Muscle of leg (tissue), 11 donors: ENCODE data around the gene ODC1. TPM values are rescaled to one million over a fixed set of nuclear protein-coding genes. Genes with fewer than 3 reads are reported as not detected.

Experiments used
- DNase-seq: peaks from one replicate; pipeline ENCODE4 v3.0.0; 2013
- H3K27ac ChIP-seq: one replicate; pipeline ENCODE4 v1.5.1; 2013; ENCODE audit warnings: mild to moderate bottlenecking, low read length, control low read depth
- H3K27me3 ChIP-seq: one replicate; pipeline ENCODE4 v1.6.1; 2013; ENCODE audit warnings: low read length; ENCODE audit not compliant: control insufficient read depth, insufficient read depth
- H3K36me3 ChIP-seq: one replicate; pipeline ENCODE4 v1.6.1; 2013; ENCODE audit warnings: low read length; ENCODE audit not compliant: control insufficient read depth, insufficient read depth
- H3K4me1 ChIP-seq: one replicate; pipeline ENCODE4 v1.6.1; 2013; ENCODE audit warnings: low read length; ENCODE audit not compliant: control insufficient read depth, insufficient read depth
- H3K4me3 ChIP-seq: one replicate; pipeline ENCODE4 v1.5.1; 2013; ENCODE audit warnings: low read length, control low read depth
- H3K9me3 ChIP-seq: replicated peaks from 2 replicates; pipeline ENCODE4 v1.6.1; 2013; ENCODE audit warnings: low read depth, low read length; ENCODE audit not compliant: control insufficient read depth
- WGBS: methylation state at CpG from one replicate; pipeline ENCODE4 v1.1.5; 2013; ENCODE audit warnings: missing lambda C conversion rate; ENCODE audit not compliant: insufficient coverage; 5-methylcytosine and 5-hydroxymethylcytosine counted together
- polyA plus RNA-seq, 8 donors: library from polyadenylated mRNA; unstranded; fragments of 120-200 nt; gene quantifications; one replicate each; pipeline versions ENCODE4 v1.2.1 to v1.2.3, GENCODE V29; 2013; ENCODE audit warnings: inconsistent platforms in 1 of 8, low replicate concordance in 1 of 8; ENCODE audit not compliant: insufficient read length in 8 of 8, insufficient read depth in 1 of 8
- total RNA-seq: library from RNA; stranded (reverse); fragments of 120-200 nt; gene quantifications from one replicate; pipeline ENCODE4 v1.2.4, GENCODE V29; 2013

The ODC1 gene
- total and polyA plus RNA-seq, 9 donors: 99.5 to 135 (median 116) TPM

DNA sequence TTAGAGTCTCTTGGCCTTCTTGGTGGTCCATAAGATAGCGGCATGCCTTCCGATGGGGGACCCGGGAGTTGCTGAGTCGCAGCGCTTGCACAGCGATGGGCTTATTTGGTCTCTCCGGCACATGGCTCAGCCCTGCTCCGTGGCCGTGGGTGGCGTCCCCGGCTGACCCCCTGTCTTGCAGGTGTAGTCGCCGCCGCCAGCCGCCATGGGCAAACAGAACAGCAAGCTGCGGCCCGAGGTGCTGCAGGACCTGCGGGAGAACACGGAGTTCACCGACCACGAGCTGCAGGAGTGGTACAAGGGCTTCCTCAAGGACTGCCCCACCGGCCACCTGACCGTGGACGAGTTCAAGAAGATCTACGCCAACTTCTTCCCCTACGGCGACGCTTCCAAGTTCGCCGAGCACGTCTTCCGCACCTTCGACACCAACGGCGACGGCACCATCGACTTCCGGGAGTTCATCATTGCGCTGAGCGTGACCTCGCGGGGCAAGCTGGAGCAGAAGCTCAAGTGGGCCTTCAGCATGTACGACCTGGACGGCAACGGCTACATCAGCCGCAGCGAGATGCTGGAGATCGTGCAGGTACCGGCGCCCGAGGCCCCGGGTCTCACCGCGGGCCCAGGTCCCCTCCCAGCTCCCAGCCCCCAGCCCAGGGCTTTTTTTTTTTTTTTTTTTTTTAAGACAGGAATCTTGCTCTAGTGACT lies 28.4 kb downstream of the ODC1 start:
- H3K27me3 ChIP-seq: no peaks in the 10 kb centered on the region
- H3K4me1 ChIP-seq: peaks cover 16% of the 10 kb centered on the region
- no peak overlapping the region for H3K27ac ChIP-seq
- WGBS: 94% methylated on average over 47 of the region's 54 CpGs
- H3K9me3 ChIP-seq: no peaks in the 10 kb centered on the region
- H3K4me3 ChIP-seq: no peak overlapping the region
- no peak for DNase-seq
- H3K36me3 ChIP-seq: peaks cover 22% of the 10 kb centered on the region

DNA sequence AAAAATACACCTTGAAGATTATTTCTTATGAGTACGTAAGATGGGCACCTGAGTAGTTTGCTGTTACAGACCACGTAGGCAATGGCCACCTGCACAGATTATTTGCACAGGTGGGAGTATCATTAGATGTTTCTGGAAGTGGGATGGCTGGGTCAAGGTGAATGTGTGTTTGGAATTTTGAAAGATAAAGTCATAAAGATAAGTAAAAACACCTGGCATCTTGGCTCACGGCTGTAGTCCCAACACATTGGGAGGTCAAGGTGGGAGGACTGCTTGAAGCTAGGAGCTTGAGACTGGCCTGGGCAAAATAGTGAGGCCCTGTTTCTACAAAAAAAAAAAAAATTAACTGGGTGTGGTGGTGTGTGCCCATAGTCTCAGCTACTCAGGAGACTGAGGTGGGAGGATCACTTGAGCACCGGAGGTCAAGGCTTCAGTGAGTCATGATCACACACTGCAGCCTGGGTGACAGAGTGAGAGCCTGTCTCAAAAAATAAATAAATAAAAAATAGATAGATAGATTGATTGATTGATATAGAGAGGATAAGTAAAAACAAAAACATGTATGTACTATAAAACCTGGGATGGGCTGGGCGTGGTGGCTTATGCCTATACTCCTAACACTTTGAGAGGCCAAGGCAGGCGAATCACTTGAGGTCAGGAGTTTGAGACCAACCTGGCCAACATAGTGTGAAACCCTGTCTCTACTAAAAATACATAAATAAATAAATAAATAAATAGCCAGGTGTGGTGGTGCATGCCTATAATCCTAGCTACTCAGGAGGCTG lies 30.4 kb downstream of the ODC1 start:
- 71% methylated on average over 3 of the region's 6 CpGs for WGBS
- H3K4me1 ChIP-seq: peaks cover 35% of the 10 kb centered on the region
- peaks cover 12% of the 10 kb centered on the region for H3K36me3 ChIP-seq
- no peak overlapping the region for H3K4me3 ChIP-seq
- no peaks in the 10 kb centered on the region for H3K9me3 ChIP-seq
- DNase-seq: no peak
- H3K27ac ChIP-seq: no peak overlapping the region
- H3K27me3 ChIP-seq: no peaks in the 10 kb centered on the region

DNA sequence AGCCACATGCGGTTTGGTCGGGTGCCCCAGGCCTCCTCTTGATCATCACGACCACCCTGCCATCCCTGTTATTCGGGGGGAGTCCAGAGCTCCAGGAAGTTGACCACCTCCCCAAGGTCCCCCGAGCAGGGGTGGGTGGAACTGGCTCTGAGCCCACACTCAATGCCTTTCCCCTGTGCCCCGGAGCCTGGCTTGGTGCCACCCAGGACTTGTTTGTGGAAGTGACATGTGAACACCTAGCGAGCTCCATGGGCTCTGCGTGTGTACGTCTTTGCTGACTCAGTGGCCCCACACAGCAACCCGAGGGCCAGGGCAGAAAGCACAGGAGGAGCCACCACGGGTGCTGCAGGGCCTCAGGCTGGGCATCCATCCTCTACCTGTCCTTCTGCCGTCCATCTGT lies 32.5 kb downstream of the ODC1 start:
- Histone ChIP-seq H3K36me3 (peaks cover 4% of the 10 kb centered on the region), H3K27ac (peak overlapping the region; percentile 92), H3K27me3 (no peaks in the 10 kb centered on the region), H3K4me3 (no peak overlapping the region), H3K9me3 (peaks cover 4% of the 10 kb centered on the region), H3K4me1 (peaks cover 56% of the 10 kb centered on the region)
- no peak for DNase-seq
- 83% methylated on average over 12 of the region's 12 CpGs for WGBS

DNA sequence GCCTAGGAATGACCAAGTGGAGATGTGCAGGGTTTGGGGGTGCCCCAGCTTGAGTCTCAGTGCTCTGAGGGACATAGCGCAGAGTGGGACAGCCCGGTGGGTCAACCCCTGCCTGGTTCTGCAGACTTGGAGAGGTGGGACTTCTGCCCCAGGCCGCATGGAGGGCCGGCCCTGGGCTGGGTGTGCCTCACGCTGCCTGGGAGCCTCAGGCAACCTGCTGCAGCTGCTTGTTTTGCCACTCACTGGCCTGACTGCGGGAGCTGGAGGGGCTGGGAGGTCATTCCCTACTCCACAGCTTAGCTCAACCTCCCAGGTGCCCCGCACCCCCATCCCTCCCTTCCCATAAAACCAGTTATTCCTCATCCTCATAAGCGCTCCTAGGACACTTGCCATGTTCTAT lies 33.1 kb downstream of the ODC1 start:
- WGBS: 87% methylated on average over 8 of the region's 8 CpGs
- peak overlapping the region; percentile 92 for H3K27ac ChIP-seq

DNA sequence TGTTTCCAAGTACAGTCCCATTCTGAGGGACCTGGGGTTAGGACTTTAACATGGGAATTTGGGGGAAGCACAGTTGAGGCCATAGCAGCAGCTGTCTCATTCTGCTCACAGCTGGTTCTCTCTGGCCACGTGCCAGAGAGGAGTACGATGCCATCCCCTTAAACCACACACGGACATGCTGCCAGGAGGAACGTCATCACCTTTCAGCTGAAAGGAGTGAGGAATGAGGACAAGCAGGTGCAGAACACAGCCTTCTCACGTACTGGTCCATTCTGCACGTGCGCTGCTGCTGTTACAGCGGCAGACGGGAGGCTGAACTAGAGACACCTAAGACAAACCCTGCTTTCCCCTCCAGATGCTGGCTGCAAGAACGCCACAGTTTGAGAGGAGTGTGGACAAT lies 33.5 kb downstream of the ODC1 start:
- peaks cover 66% of the 10 kb centered on the region for H3K4me1 ChIP-seq
- no peaks in the 10 kb centered on the region for H3K27me3 ChIP-seq
- H3K9me3 ChIP-seq: peaks cover 4% of the 10 kb centered on the region
- peak; percentile 85 for DNase-seq
- no peaks in the 10 kb centered on the region for H3K36me3 ChIP-seq
- H3K27ac ChIP-seq: peak overlapping the region; percentile 92
- WGBS: no CpG with 5 or more reads among the region's 10 CpGs
- H3K4me3 ChIP-seq: no peak overlapping the region

More for the DNA sequence above, 33.1 kb downstream of the ODC1 start:
- H3K4me1 ChIP-seq: peaks cover 61% of the 10 kb centered on the region
- no peaks in the 10 kb centered on the region for H3K27me3 ChIP-seq
- H3K36me3 ChIP-seq: no peaks in the 10 kb centered on the region
- peaks cover 4% of the 10 kb centered on the region for H3K9me3 ChIP-seq
- H3K4me3 ChIP-seq: no peak overlapping the region
- DNase-seq: no peak

DNA sequence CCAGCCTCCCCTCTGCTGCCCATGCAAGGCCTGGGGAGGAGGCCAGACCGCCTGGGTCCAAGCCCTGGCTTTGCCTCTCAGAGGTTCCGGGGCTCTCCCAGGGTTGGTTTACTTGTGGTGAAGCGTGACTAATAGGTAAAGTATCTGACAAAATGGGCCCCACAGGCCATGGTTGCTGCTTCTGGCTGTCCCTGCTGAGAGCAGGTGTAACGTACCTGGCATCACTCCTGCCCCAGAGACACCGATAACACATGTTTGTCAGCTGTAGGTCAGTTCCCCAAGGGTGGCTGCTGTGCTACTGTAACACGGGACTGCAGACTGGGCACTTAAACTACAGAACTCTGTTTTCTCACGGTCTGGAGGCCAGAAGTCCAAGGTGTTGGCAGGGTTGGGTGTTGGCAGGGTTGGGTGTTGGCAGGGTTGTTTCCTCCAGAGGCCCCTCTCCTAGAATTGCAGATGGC lies 34.1 kb downstream of the ODC1 start:
- H3K27ac ChIP-seq: peak overlapping the region; percentile 92
- H3K27me3 ChIP-seq: no peaks in the 10 kb centered on the region
- 60% methylated on average over 7 of the region's 7 CpGs for WGBS
- H3K36me3 ChIP-seq: no peaks in the 10 kb centered on the region
- peaks cover 71% of the 10 kb centered on the region for H3K4me1 ChIP-seq
- no peak overlapping the region for H3K4me3 ChIP-seq
- peaks cover 4% of the 10 kb centered on the region for H3K9me3 ChIP-seq
- peak; percentile 67 for DNase-seq

DNA sequence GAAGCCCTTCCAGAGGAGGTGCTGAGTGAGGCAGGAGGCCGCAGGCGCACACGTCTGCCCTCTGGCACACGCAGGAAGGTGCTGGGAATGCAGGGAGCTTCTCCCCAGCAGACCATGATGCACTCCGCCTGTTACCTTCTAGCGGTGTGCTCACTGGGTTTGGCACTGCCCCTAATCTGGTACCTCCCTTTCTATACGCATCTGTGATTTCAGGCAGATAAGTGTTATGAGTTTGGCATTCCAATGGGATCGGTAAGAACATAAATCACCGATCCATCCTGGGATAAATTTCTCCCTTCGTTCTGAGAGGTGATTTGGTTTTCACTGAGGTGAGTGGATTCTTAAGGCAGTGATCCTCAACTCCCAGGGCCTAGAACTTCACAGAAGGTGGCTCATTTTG lies 34.6 kb downstream of the ODC1 start:
- WGBS: 95% methylated on average over 8 of the region's 10 CpGs
- H3K27ac ChIP-seq: peak overlapping the region; percentile 92
- H3K36me3 ChIP-seq: no peaks in the 10 kb centered on the region
- H3K9me3 ChIP-seq: peaks cover 4% of the 10 kb centered on the region
- no peak overlapping the region for H3K4me3 ChIP-seq
- H3K27me3 ChIP-seq: no peaks in the 10 kb centered on the region
- no peak for DNase-seq
- peaks cover 75% of the 10 kb centered on the region for H3K4me1 ChIP-seq

DNA sequence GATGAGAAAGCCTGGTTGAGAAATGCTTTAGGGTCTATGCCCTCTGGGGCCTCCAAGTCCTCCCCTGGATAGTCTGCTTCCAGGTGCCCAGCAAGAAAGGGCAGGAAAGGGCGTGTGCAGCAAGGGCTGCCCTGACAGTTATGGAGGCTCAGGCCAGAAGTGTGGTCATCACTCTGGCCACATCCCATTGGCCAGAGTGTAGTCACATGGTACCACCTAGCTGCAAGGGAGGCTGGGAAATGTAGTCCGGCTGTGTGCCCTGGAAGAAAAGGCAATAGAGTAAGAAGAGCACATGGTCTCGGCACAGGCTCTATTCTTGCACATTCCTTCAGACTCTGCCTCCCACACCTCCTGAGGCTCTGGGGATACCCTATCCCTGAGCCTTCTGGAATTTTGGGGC lies 35.7 kb downstream of the ODC1 start:
- H3K4me3 ChIP-seq: no peak overlapping the region
- H3K27ac ChIP-seq: peak overlapping the region; percentile 96
- peaks cover 86% of the 10 kb centered on the region for H3K4me1 ChIP-seq
- no peaks in the 10 kb centered on the region for H3K36me3 ChIP-seq
- peaks cover 4% of the 10 kb centered on the region for H3K9me3 ChIP-seq
- no peaks in the 10 kb centered on the region for H3K27me3 ChIP-seq
- WGBS: 94% methylated on average over 1 of the region's 3 CpGs
- no peak for DNase-seq

DNA sequence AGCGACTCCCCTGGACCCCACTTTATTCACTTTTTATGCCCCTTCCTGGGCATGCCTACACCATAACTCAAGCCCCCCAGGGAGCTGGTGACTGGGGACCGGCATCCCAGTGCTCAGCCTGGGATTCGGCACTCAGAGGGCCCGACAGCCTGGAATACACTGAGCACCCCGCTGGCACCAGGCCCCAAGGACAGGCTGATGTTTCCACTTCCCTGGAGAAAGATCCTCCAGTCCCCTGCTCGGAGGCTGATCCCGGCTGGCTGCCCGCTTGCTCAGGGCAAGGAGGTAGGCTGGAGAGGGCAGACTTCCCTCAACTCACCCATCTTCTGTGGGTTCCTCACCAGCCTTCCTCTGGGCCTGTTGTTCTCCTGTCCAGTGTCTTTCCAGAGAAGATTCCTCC lies 36.6 kb downstream of the ODC1 start:
- Histone ChIP-seq H3K27ac (peak overlapping the region; percentile 96), H3K27me3 (no peaks in the 10 kb centered on the region), H3K4me3 (no peak overlapping the region), H3K36me3 (no peaks in the 10 kb centered on the region), H3K4me1 (peaks cover 94% of the 10 kb centered on the region), H3K9me3 (peaks cover 4% of the 10 kb centered on the region)
- 71% methylated on average over 4 of the region's 8 CpGs for WGBS
- no peak for DNase-seq

DNA sequence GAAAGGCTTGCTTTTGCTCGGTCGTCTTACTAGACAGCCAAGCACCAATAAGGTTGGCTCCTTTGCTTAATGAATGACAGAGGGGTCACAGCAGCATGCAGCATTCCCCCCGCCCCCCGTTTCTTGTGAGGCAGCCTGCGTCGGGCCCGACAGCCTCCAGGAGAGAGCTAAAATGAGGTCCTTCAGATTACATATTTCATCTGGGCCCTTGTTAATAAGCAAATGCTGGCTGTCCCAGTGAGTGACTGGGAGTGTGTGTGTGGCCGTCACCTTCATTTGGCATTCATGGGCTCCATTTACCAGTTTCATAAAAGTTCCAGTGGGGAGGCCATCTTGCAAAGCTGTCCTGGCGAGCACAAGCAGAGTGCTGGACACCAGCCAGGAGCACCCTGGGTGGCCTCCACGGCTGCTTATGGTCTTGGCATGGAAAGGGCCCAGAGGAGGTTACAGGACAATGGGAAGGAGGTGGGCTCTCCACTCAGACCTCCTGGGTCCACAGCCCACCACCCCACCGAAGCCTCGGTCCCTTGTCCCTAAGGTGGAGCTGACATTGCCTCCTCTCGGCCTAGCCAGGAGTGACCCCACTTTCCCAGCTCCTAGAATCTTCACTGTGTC lies 37.2 kb downstream of the ODC1 start:
- no peaks in the 10 kb centered on the region for H3K36me3 ChIP-seq
- peaks cover 97% of the 10 kb centered on the region for H3K4me1 ChIP-seq
- H3K4me3 ChIP-seq: no peak overlapping the region
- peak; percentile 72 for DNase-seq
- H3K27ac ChIP-seq: peak overlapping the region; percentile 96
- WGBS: 36% methylated on average over 12 of the region's 13 CpGs
- peaks cover 4% of the 10 kb centered on the region for H3K9me3 ChIP-seq
- H3K27me3 ChIP-seq: no peaks in the 10 kb centered on the region
